Hematopoietic multipotent progenitor cell (in vitro differentiated cells): ENCODE results near the gene COL6A3. TPM values are rescaled to one million over a fixed set of nuclear protein-coding genes. Genes with fewer than 3 reads are reported as not detected.

Source experiments
- DNase-seq, 3 donors: peaks; one replicate each; pipeline ENCODE4 v3.0.0-alpha.2; 2011 to 2015; ENCODE audit warnings: low read depth in 2 of 3, low spot score in 2 of 3
- total RNA-seq: library from RNA; depleted of rRNA; stranded (reverse); fragments of >200 nt; gene quantifications from one replicate; pipeline ENCODE4 v1.2.3, GENCODE V29; 2012

COL6A3 gene
- total RNA-seq, 1 donor: 0.54 TPM

DNA sequence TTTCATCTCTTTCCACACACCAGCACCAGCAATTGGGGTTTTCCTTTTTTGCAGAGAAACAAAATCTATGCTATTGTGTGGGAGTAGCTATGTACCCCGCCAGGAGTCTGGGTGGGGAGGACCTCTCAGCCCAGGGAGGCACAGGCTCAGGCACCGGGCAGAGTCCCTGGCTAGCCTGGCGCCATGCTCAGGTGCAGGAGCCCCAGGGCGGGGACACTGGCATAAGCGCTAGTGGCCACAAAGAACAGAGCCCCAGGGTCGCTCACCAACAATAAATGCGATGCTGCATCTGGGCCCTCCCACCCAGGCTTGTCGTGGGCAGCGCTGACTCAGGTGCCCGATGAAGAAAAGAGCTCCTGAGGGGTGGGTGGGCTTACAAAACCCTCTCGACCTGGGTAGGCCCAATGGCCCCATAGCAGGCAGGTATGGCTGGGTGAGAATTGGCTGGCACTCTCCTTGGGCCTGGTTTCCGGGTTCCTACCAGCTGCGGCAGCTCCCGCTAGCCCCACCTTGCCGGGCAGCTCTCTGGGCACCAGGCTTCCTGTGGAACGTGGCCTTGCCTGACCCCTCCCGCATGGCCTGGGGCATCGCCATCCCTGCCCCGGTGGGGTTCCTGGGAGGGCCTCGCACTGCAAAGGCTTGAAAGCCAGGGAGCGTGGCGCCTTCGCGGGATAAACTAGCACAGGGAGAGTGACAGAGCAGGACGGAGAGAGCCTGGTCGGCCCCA is 31.8 kb upstream of the COL6A3 start:
- DNase-seq: no peak

DNA sequence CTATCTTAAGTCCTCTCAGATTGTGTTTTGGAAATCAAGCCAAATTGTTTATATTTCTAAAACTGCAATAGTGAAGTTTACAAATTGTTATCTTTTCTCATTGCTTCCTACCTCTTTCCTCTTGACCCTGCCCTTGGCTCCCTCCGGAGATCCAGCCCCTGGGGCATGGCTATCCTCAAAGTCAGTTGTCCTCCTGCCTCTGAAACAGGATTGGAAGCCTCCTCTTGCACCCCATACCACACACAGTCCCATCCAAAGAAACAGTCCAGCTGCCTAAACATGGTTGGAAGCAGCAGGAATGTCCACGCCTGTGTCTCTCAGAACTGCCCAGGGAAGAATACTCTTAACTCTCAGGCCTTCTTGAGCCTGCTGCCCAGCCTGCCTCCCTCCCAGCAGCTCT is 30.1 kb upstream of the COL6A3 start:
- DNase-seq: no peak

DNA sequence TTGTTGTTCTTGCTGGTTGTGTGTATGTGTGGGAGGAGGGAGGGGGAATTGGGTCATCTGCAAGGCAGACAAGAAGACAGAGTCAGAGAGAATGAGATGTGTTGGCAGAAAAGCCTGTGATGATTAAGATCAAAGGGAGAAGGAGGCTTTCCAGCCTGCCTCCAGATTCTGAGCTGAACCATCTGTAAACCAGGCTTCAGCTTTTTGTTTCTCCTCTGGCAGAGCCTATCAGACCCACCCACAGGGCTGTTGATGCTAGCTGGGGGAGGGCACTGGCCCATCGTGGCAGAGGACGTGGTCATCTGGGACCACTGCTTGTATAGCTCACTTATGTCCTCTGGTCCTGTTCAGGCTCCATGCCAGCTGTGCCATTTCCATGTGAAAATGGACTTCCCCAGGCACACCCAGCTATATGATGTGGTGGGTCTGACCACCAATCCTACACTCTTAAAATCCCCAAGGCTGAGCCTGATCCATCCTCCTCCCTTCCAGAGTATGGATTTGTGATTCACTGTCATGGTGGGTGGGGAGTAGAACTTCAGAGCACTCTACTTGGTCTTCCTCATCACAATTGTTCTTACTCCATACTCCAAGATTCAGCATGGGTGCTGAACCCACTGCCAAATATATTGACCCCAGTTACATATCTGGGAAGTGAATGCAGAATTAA is 27.8 kb upstream of the COL6A3 start:
- DNase-seq: no peak

DNA sequence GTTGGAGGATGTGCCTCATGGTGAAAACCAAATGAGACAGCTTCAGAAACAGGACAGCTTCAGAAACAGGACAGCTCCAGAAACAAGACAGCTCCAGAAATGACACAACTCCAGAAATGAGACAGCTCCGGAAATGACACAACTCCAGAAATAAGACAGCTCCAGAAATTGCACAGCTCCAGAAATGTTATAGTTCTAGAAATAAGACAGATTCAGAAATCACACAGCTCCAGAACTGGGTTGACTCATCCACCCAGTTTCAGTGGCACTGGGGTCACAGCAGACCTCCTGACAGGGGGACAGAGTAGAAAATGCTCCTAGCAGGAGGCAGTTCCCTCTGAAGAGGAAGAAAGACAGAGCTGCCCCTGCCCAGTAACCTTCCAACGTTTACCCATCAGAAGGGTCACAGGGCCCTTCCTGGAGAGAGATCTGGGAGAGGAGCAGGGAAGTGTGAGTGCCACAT is 26.9 kb upstream of the COL6A3 start:
- no peak for DNase-seq

DNA sequence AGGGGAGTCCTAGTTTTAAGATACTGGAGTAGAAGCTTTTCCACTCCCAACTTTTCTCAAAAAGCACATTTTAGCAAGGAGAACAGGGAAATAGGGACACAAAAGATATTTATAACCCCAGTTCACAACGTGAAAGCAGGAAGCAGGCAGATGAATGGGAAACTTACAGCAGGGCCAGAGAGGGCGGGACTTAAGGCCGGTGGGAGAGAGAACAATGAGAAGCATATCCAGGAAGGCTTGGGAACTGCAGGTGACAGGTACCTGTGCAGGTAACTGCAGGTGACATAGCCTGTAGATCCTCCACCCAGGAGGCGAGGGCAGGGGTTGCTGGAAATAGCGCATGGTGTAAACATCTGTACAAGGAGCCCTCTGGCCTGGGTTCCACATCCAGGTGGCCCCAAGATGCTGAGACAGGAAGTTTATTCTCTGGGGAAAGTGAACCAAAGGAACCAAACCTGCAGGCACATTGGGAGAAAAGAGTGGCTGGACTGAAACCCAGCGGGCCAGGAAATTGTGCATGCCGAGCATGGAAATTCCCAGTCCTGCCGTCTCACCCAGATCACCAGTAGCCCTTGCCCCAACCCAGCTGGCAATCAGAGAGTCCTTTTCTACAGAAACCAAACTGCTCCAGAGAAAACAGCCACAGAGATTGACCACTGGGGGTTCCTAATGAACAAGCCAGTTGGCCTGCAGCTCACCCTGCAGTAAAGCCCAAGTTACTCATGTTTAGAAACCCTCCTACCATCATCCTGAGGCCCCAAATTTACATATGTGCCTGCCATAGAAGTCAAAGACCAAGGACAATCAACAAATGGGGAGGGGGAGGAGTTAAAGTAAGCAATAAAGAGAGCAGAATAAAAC is 24.3 kb upstream of the COL6A3 start:
- no peak for DNase-seq

DNA sequence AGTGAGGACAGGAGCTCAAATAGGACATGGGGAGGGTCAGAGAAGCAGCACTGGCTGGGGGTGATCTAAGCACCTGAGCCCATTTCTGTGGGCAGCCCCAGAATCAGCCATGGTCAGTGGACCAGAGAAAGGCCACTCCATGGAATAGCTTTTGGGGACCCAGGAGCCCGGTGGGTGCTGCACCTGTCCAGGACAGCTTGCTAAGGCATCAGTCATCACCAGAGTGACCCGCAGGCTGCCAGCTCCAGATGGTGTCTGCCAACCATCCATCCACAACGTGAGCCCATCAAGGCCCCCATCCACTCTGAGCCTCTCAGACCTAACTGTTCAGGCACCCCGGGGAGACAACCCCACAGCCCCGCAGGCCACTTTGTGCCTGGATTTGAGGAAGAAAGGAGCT is 23.6 kb upstream of the COL6A3 start:
- no peak for DNase-seq

DNA sequence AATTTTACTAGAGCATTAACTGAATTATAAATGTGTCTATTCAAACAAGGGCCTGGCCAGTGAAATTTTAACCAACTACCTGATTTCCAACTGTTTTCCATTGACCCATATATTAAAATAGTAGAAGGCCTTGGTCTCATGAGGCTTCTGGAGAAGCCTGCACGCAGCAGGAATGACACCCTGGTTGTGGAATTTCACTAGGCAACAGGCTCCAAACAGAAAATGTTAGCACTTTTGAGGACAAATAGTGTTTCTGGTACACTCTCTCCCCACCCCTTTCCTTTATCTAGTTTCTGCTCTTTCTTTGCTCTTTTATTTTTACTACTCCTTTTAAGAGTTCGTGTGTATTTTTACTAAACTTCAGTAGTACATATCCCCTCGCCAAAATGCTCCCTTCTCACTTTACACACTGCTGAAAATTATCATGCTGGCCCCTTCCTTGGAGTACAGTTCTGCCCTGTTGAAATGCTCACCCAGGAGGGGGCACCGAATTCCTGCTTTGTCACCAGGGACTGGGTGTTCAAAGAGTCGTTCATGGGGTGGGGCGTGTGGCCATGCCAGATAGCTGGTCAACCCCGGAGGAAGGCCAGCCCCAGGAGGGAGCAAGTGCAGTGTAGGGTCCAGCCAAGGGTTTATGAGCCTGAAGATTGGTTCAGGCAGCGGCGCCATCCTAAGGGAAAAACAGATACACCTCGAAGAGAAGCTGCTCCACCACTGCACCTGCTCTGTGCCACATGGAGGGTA is 22.1 kb upstream of the COL6A3 start:
- DNase-seq: no peak

DNA sequence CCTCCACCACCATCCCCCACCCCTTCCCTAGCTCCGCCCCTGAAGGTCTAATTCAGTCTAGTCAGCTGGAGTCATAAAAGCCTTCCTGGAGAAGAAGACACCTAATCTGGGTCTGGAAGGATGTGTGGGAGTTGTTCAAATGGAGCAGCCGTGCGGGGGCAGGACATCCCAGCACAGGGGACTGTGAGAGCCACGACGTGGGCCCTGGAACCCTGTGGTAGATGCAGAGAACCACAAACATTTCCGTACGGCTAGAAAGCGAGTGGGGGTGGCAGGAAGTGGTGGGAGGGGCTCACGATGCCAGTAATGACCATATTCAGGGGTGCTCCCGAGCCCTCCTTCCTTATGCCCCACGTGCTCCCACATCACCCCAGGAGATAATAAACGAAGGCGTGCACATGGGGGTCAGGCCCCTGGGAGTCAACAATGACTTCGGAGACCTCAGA is 20.9 kb upstream of the COL6A3 start:
- DNase-seq: peak in 2 of 3 donors; percentile 72 to 84

DNA sequence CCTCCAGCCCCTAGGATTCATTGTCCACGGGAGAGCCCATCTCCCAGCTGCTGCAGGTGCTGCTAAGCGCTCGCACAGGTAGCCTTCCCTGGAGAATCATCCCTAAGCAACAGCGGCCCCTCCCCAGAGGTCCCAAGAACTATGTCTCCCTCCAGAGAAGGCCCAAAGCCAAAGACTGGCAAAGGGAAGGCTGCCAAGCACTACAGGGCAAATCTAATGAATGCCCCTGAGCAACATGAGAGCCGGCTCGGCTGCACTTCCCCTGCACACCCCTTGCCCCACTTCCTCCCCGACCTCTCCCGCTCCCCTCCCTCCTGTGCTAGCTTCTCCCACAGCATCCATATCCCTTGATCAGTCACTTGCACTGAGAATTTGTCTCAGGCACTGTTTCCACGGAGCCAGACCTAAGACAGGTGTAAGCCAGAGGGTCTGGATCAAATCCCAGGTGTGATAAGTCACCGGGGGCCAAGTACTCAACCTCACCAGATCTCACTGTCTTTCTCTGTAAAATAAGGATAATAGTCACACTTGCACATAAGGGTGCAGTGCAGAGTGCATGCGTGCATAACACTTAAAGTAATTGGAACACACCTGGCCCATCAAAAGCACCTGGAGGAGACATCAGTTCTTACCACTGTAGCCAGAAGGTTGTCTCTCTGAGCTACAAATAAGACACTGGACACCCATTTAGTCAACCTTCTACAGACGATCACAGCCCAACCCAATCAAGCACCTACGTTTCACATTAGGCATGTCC is 20.1 kb upstream of the COL6A3 start:
- peak in 1 of 3 donors; percentile 34 for DNase-seq

DNA sequence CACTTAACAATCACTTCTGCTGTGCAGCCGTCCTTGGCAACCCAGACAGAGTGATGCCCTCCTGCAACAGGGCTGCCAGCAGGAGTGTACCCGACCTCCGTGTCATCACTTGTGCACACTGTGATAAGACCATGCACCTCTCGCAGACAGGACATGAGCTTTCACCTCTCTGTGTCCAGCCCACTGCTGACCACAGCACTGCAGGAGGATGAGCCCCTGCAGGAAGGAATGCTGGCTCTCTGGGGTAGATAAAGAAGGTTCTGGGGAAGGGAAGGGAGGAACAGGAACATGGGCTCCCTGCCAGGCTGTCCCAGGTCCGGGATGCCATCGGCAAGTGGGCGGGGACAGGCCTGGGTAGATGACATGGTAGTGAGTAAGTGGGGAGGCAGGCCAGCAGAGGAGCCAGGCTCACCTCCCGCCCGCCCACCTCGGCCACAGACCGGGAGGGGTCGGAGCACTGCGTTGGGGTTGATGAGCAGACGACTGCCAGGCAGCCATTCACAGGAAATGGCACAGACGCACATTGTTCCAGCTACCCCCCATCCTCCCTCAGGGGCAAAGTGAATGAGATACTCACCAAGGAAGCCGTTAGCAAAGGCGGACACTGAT is 18.6 kb upstream of the COL6A3 start:
- no peak for DNase-seq

DNA sequence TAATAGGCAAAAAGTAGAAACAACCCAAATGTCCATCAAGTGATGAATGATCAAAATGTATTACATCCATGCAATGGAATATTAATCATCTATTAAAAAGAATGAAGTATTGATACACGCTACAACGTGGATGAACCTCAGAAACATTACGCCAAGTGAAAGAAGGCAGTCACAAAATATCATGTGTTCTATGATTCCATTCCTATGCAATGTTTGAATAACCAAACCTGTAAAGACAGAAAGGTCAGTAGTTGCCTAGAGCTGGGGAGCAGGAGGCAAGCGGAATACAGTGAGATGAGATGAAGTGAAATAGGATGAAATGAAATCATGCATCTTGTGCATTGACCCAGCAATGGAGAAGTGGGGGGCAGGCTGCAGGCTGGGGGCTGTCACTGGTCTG is 17.9 kb upstream of the COL6A3 start:
- no peak for DNase-seq

DNA sequence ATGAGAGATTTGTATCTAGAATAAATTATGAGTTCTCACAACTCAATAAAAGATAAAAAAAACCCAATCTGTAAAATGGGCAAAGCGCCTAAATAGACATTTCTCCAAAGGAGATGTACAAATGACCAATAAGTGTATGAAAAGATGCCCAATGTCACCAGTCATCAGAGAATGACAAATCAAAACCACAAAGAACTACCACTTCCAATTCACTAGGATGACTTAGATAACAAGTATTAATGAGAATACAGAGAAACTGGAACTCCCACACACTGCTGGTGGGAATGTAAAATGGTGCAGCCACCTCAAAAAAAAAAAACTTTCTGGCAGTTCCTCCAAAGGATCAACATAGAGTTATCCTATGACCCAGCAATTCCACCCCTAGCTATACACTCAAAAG is 17.4 kb upstream of the COL6A3 start:
- DNase-seq: no peak

DNA sequence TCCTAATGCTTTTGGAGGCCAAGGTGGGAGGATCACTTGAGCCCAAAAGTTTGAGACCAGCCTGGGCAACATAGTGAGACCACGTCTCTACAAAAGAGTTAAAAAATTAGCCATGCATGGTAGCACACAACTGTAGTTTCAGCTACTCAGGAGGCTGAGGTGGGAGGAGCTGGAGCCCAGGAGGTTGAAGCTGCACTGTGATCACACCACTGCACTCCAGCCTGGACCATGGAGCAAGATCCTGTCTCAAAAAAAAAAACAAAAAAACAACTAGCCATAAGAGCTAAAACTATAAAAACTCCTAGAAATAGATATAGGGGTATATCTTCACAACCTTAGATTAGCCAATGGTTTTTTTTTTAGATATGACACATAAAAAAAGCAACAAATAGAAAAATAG is 16.9 kb upstream of the COL6A3 start:
- no peak for DNase-seq

DNA sequence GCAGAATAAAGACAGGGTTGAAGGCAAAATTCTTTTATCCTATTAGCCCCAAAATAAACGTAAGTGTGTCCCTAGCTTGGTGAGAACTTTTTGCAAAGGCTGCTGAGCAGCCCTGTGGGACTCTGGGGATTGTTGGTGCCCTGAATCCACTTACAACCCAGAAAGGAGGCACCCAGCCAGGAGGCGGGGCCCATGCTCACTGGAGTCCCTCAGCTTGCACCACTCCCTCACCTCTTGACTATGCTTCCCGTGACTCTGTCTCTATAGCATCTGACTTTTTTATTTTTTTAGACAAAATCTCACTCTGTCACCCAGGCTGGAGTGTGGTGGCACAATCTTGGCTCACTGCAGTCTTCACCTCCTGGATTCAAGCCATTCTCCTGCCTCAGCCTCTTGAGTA is 15.8 kb upstream of the COL6A3 start:
- DNase-seq: no peak

DNA sequence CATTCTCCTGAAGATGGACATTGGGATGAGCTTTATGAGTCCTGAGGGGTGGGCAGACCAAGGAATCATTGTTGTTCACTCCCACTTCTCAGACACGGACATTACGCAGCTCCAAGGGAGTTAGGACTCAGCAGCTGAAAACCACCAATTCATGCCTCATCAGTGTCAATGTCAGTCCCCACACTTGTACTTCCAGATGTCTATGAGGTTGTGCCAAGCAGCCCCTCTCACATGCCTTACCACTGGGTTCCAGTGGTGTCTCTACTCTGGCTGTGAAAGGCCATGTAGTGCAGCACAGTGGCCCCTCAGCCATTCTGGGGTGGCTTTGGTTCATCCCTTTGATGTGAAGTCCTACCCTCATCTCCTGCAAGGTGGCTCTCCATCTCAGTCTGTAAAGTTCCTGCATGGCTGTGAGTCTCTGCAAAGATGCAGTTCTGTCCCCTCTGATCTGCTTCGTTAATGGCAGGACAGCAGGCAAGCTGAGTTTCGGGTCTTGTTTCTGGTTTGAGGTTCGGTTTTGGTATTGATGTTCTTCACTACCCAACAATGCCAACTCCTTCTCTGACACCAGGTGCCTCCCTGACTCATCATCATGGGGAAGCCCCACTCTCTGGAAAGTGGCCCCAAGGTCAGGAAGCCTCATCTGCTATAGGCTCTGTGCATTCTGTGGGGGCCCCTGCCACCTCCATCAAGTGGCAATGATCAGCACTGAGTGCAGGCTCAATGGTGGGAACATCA is 14.0 kb upstream of the COL6A3 start:
- DNase-seq: no peak

DNA sequence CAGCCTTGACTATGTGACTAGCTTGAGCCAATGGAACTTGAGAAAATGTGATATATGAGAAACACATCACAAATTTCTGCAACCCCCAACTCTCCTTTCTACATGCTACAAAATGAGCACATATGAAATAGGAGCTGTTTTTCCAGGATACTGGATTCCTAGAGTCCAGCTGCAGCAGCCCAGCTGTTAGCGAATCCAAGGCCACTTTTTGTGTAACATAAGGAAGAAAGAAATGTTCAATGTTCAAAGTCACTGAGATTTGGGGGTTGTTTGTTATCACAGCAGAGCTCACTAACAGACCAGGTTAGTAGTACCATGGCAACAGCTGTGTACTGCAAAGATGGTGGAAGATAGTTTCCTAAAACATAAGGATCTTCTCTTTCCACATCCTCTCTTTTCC is 12.6 kb upstream of the COL6A3 start:
- DNase-seq: no peak

DNA sequence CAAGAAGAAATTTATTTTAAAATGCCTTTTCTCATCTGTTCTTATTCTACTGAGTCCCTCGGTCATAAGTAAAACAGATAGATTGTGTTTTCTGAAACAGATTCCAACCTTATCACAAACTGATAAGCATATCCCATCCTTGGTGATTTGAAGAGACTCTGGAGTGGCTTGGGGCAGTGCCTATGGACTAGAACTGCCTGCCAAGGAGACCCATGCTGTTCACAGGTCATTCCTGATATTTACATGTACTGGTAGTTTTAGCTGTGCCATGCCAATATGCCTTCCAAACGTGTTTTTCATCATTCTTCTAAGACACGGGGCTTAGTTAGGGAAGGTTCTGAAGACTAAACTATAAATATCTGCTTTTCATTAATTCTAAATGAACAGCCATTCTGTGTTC is 11.4 kb upstream of the COL6A3 start:
- no peak for DNase-seq

DNA sequence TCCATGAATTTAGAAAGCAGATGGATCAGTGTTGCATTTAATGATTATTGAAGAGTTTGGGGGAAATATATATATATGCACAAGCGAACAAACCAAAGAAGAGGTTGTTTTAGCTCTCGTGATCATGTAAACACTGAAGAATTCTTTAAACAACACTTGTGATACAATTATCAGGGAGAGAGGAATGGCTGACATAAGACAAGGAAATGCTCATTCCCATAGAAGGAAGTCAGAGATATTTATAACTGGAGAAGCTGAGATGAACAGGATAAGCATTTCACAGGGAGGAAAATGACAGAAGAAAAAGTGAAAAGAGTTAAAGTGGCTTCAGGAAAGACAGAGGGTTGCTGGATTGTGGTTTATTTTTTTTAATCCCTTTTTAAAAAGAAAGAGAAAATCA is 10.6 kb upstream of the COL6A3 start:
- no peak for DNase-seq

DNA sequence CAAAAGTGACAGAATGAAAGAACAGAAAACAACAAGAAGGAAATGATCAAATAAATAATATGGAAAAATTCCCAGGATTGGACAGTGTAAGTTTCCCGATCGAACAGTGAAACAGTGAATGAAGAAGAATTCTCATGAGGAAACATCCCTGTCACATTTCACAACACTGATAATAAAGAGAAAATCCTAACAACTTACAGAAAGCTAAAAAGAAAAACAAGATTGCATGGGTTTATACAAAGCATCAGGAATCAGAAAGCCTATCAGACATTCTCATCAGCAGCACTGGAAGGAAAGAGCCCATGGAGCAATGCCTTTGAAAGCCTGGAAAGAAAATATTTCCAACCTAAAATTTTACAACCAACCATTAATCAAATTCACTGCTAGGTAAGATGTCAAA is 9.9 kb upstream of the COL6A3 start:
- no peak for DNase-seq
